ENCODE results near the gene PASK. TPM values are rescaled to one million over a fixed set of nuclear protein-coding genes. Genes with fewer than 3 reads are reported as not detected.

Gene PASK
- total and polyA plus RNA-seq, 9 of the 15 experiments (the other 6 are each of a cell fraction or from before 2014, with no cell fraction given) = 1.5 to 30.3 (median 9.9) TPM

DNA sequence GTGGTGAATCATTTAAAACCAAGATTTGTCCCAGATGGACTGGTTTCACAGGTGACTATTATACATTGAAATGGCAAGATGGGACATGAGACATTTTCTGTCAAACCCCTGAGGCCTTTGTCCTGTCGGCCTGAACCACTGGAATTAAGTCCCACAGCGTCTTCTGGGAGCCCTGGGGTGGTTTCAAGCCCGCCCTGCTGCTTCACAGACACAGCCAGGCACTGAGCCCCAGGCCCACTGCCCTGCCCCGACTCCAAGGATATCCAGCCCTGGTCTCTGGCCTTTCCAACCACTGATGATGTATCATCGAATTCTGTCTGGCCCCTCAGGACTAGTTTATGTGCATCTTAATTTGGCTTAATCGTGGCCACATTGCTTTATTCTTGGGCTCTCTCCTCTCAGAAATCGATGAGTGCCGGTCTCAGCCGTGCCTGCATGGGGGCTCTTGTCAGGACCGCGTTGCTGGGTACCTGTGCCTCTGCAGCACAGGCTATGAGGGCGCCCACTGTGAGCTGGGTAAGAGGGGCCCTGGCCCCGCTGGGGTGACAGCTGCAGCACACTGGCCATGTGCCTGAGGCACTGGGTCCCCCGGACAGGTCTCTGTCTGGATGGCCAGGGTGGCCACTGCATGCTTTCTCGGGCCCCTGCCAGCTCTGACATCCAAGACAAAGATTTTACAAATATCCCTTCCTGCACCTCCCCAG is 86.7 kb downstream of the PASK start:
- ATAC-seq = no peak

More for the DNA sequence above, 86.7 kb downstream of the PASK start:
- no peak overlapping the region for H2AFZ ChIP-seq (ENCODE audit: low read depth, low read length)
- no peak overlapping the region for H3K4me3 ChIP-seq
- no peaks in the 10 kb centered on the region for H4K20me1 ChIP-seq (replicated peaks; ENCODE audit: control insufficient read depth, insufficient read depth, low read length)
- DNase-seq (ENCODE audit: extremely low read depth in 1 of 4, low spot score in 3 of 4) (no peak), FAIRE-seq (no peak)
- H3K9me1 ChIP-seq (ENCODE audit: control insufficient read depth, insufficient read depth, low read length) = no peaks in the 10 kb centered on the region
- H3K9ac ChIP-seq (ENCODE audit: insufficient read depth in 1 of 2, low read depth in 2 of 2, low read length in 2 of 2) = no peak overlapping the region
- no peak overlapping the region for H3K4me2 ChIP-seq (ENCODE audit: insufficient read depth, low read length)
- intact Hi-C loops (cut with micrococcal nuclease) (no loop called here), in situ Hi-C loops (cut with MboI) (no loop called here)
- no TSS peak for BruUV-seq (replicated peaks)
- H3K79me2 ChIP-seq (ENCODE audit: control insufficient read depth, insufficient read depth, low read length) = no peaks in the 10 kb centered on the region
- POLR2A ChIA-PET = interaction anchor here (0.7 kb wide), 1 partner anchor 11 kb away, joined by 3 read pairs; no protein-coding TSS in a partner anchor
- WGBS (ENCODE audit: insufficient coverage, low coverage, missing lambda C conversion rate) = 3% methylated on average over 9 of the region's 15 CpGs
- CTCF ChIA-PET (ENCODE audit: low intra/inter-chr PET ratio) = no interaction called here
- no peaks in the 10 kb centered on the region for H3K9me3 ChIP-seq (replicated peaks; ENCODE audit: control insufficient read depth, insufficient read depth, low read depth, low read length)
- TF ChIP-seq, protein P1, sequence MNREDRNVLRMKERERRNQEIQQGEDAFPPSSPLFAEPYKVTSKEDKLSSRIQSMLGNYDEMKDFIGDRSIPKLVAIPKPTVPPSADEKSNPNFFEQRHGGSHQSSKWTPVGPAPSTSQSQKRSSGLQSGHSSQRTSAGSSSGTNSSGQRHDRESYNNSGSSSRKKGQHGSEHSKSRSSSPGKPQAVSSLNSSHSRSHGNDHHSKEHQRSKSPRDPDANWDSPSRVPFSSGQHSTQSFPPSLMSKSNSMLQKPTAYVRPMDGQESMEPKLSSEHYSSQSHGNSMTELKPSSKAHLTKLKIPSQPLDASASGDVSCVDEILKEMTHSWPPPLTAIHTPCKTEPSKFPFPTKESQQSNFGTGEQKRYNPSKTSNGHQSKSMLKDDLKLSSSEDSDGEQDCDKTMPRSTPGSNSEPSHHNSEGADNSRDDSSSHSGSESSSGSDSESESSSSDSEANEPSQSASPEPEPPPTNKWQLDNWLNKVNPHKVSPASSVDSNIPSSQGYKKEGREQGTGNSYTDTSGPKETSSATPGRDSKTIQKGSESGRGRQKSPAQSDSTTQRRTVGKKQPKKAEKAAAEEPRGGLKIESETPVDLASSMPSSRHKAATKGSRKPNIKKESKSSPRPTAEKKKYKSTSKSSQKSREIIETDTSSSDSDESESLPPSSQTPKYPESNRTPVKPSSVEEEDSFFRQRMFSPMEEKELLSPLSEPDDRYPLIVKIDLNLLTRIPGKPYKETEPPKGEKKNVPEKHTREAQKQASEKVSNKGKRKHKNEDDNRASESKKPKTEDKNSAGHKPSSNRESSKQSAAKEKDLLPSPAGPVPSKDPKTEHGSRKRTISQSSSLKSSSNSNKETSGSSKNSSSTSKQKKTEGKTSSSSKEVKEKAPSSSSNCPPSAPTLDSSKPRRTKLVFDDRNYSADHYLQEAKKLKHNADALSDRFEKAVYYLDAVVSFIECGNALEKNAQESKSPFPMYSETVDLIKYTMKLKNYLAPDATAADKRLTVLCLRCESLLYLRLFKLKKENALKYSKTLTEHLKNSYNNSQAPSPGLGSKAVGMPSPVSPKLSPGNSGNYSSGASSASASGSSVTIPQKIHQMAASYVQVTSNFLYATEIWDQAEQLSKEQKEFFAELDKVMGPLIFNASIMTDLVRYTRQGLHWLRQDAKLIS (CRISPR knock-in tag; IDR thresholded peaks at IDR 0.05) = no peak
- no peak for TF ChIP-seq ZNF232 (CRISPR knock-in tag; IDR thresholded peaks at IDR 0.05)
- no peak for TF ChIP-seq MYNN (IDR thresholded peaks at IDR 0.05)
- TF ChIP-seq MYNN (CRISPR knock-in tag; IDR thresholded peaks at IDR 0.05) = no peak
- peaks cover 4 to 42% of the 10 kb centered on the region in 2 experiments; a peak in 3 of 5 replicates for H3K27me3 ChIP-seq (ENCODE audit: control insufficient read depth in 2 of 2, insufficient read depth in 2 of 2, low read length in 2 of 2)
- H3K36me3 ChIP-seq (ENCODE audit: control insufficient read depth, insufficient read depth, low read length) = no peaks in the 10 kb centered on the region
- H3K4me1 ChIP-seq (replicated peaks in 1 of 2; ENCODE audit: control insufficient read depth in 2 of 2, insufficient read depth in 2 of 2, low read length in 2 of 2) = peaks cover 0 to 22% of the 10 kb centered on the region in 2 experiments; a peak in 2 of 5 replicates
- H3K27ac ChIP-seq (ENCODE audit: extremely low read depth, low read depth, low read length) = no peak overlapping the region
